Measurements from ENCODE around the gene MED17. TPM values are rescaled to one million over a fixed set of nuclear protein-coding genes. Genes with fewer than 3 reads are reported as not detected.

MED17 gene
- total RNA-seq, 1 experiment from 2014 or later, result 67.9 TPM

GRCh38 chr11:93822359-93822758 lies 38.3 kb downstream of the MED17 start:
- no peak overlapping the region for H3K4me3 ChIP-seq (ENCODE audit: low read depth, low read length, poor library complexity, severe bottlenecking)
- H3K36me3 ChIP-seq (ENCODE audit: insufficient read depth, low read length, poor library complexity, severe bottlenecking), result no peaks in the 10 kb centered on the region
- TF ChIP-seq CTCF (conservative IDR thresholded peaks at IDR 0.05; ENCODE audit: low read depth, low read length) (no peak), EZH2 (IDR thresholded peaks at IDR 0.05; ENCODE audit: borderline replicate concordance, low read depth, low read length, poor library complexity, severe bottlenecking) (no peak)
- POLR2A ChIA-PET (ENCODE audit: low non-redundant PET), result no interaction called here
- no peak for DNase-seq (ENCODE audit: low spot score)
- H3K27ac ChIP-seq (ENCODE audit: low read depth, low read length, poor library complexity, severe bottlenecking), result no peak overlapping the region
- H3K27me3 ChIP-seq (replicated peaks; ENCODE audit: insufficient read depth, low read depth, low read length, poor library complexity), result no peaks in the 10 kb centered on the region
- H3K4me1 ChIP-seq (ENCODE audit: insufficient read depth, low read length, poor library complexity, severe bottlenecking), result no peaks in the 10 kb centered on the region
- no TSS peak for BruUV-seq (replicated peaks)
- H3K9me3 ChIP-seq (ENCODE audit: low read depth, low read length, poor library complexity, severe bottlenecking), result no peaks in the 10 kb centered on the region
- CTCF ChIA-PET, result no interaction called here
- intact Hi-C loops (cut with micrococcal nuclease; ENCODE audit: unreplicated experiment), result no loop called here

- CTCF ChIA-PET, result no interaction called here
- no peak overlapping the region for H3K27ac ChIP-seq (ENCODE audit: low read depth, low read length, poor library complexity, severe bottlenecking)
- H3K4me1 ChIP-seq (ENCODE audit: insufficient read depth, low read length, poor library complexity, severe bottlenecking), result no peaks in the 10 kb centered on the region
- BruUV-seq (replicated peaks), result no TSS peak
- no peaks in the 10 kb centered on the region for H3K27me3 ChIP-seq (replicated peaks; ENCODE audit: insufficient read depth, low read depth, low read length, poor library complexity)
- TF ChIP-seq CTCF (conservative IDR thresholded peaks at IDR 0.05; ENCODE audit: low read depth, low read length) (no peak), EZH2 (IDR thresholded peaks at IDR 0.05; ENCODE audit: borderline replicate concordance, low read depth, low read length, poor library complexity, severe bottlenecking) (no peak)
- H3K36me3 ChIP-seq (ENCODE audit: insufficient read depth, low read length, poor library complexity, severe bottlenecking), result no peaks in the 10 kb centered on the region
- POLR2A ChIA-PET (ENCODE audit: low non-redundant PET), result no interaction called here
- intact Hi-C loops (cut with micrococcal nuclease; ENCODE audit: unreplicated experiment), result no loop called here
- H3K4me3 ChIP-seq (ENCODE audit: low read depth, low read length, poor library complexity, severe bottlenecking), result no peak overlapping the region
- DNase-seq (ENCODE audit: low spot score), result no peak
- H3K9me3 ChIP-seq (ENCODE audit: low read depth, low read length, poor library complexity, severe bottlenecking), result no peaks in the 10 kb centered on the region
Measured at GRCh38 chr11:93823210-93823609, 39.1 kb downstream of the MED17 start.

GRCh38 chr11:93827363-93827762 lies 43.3 kb downstream of the MED17 start:
- intact Hi-C loops (cut with micrococcal nuclease; ENCODE audit: unreplicated experiment), result no loop called here
- ChIA-PET POLR2A (ENCODE audit: low non-redundant PET) (interaction anchor here (0.5 kb wide), 1 partner anchor 17 kb away, joined by 3 read pairs; no protein-coding TSS in a partner anchor), CTCF (no interaction called here)
- Histone ChIP-seq H3K9me3 (ENCODE audit: low read depth, low read length, poor library complexity, severe bottlenecking) (no peaks in the 10 kb centered on the region), H3K36me3 (ENCODE audit: insufficient read depth, low read length, poor library complexity, severe bottlenecking) (no peaks in the 10 kb centered on the region), H3K27me3 (replicated peaks; ENCODE audit: insufficient read depth, low read depth, low read length, poor library complexity) (no peaks in the 10 kb centered on the region), H3K4me3 (ENCODE audit: low read depth, low read length, poor library complexity, severe bottlenecking) (no peak overlapping the region), H3K27ac (ENCODE audit: low read depth, low read length, poor library complexity, severe bottlenecking) (no peak overlapping the region), H3K4me1 (ENCODE audit: insufficient read depth, low read length, poor library complexity, severe bottlenecking) (no peaks in the 10 kb centered on the region)
- no peak for DNase-seq (ENCODE audit: low spot score)
- BruUV-seq (replicated peaks), result no TSS peak
- TF ChIP-seq EZH2 (IDR thresholded peaks at IDR 0.05; ENCODE audit: borderline replicate concordance, low read depth, low read length, poor library complexity, severe bottlenecking) (no peak), CTCF (conservative IDR thresholded peaks at IDR 0.05; ENCODE audit: low read depth, low read length) (no peak)
